SK-N-MC (cell line): Measurements from ENCODE around the gene SPECC1.

Experiments used
- EZH2 ChIP-seq: fragments of 200-600 bp; sonication (generic); IDR thresholded peaks from one replicate; pipeline ENCODE4 v1.6.1; 2017; ENCODE audit warnings: antibody characterized with exemption
- FOXP2 ChIP-seq: optimal IDR thresholded peaks from 2 replicates; pipeline ENCODE3; 2011; ENCODE audit warnings: mild to moderate bottlenecking, moderate library complexity; ENCODE audit not compliant: insufficient read depth; ENCODE audit errors: extremely low read length, control extremely low read depth
- POLR2AphosphoS5 ChIP-seq: IDR thresholded peaks from 2 replicates; pipeline ENCODE4 v1.6.1; 2012; ENCODE audit warnings: mild to moderate bottlenecking, low read depth, low read length, borderline replicate concordance

GRCh38 chr17:20149251-20149650 lies 140.1 kb downstream of the SPECC1 start:
- TF ChIP-seq EZH2 (no peak), POLR2AphosphoS5 (no peak), FOXP2 (no peak)
